ENCODE data around the gene CNTFR.
"Not testable (repeated sequence)": the region's sequence is repeated elsewhere in the genome, so short reads cannot be mapped to it uniquely, and the experiment has no call there.

CNTFR gene

DNA sequence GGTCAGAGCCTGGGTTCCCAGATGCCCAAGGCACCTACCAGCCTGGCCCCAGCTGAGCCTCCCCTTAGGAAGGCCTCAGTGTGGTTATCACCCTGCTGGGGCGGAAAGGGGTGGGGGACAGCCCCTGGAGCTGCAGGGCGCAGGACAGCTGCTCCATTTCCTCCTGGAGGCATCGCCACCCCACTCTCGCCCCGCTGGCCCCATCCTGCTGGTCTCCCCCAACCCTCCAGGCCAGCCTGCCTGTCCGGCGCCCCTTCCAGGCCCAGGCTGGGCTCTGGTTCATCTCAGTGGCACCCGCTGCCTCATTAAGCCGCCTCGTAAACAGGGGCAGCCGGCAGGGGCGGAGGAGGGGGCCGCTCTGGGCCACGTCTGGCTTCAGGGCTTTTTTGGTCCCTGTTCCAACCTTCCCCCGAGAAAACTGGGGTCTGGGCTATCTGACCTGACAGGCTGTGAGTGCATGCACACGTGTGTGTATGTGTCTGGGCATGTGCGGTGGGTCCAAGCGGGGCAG lies 36.0 kb downstream of the CNTFR start:
- DNase-seq: no peak

DNA sequence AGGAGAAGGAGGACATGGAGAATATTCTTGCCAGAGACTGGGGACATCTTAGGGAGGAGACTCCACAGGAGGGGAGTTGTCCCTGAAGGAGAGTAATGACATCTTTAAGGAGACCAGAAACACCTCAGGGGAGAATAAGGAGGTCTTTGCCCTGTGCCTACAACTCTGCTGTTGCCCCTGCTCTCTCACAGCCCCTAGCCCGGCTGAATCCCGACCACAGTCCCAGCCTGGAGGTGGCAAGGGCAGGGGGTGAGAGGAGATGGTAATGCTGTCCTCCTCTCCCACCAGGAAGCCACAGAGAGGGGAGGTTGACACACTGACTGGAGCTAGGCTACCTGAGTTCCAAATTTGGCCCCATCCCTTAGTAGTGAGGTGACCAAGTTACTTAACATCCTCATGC lies 36.5 kb downstream of the CNTFR start:
- no peak for DNase-seq

DNA sequence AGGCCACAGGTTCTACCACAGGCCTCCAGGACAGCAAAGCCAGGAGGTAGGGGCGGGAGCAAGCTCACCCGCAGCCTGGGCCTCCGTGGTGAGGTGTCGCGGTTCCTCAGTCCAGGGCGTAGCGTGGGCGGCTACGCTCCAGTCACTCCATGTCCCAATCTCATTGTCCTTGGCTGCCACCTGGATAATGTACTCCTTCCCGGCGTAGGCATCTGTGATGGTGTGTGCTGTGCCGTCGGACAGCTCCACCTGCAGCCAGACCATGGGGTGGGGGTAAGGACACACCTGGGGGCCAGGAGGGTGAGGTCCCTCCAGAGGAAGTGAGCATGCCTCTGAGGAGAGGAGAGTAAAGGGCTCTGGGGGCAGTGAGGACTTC lies 36.9 kb downstream of the CNTFR start:
- no peak for DNase-seq

GRCh38 chr9:34551751-34552605 lies 37.5 kb downstream of the CNTFR start:
- DNase-seq: no peak

GRCh38 chr9:34550681-34551270 lies 38.7 kb downstream of the CNTFR start:
- DNase-seq: no peak

DNA sequence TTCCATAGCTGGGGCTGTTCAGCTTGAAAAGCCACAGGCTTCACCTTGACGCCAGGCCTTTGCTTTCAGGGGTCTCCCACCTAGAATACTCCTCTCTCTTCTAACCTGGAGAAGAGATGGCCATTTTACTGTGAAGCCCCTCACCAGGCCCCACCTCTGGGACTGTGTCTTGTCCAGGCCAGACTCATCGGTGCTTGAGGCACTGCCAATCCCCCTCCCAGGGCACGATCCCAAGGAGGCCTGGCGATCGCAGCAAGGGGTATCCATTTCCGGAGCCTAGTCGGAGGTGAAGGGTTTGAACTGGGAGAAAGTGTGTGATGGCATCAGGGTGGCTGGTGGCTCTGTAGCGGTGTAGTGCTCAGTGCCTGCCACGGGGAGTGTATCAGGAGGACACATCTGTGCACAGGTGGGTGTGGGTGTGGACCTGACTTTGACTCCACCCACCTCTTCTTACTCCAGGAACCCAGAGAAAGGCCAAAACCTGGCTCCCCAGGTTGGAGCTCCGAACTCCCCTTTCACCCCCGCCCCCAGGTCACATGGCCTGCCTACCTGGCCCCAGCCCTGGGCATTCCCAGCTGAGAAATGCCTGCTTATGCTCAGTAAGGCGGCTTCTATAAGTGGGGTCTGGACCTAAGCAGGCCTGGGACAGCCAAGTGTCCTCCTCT lies 39.4 kb downstream of the CNTFR start:
- DNase-seq: no peak

DNA sequence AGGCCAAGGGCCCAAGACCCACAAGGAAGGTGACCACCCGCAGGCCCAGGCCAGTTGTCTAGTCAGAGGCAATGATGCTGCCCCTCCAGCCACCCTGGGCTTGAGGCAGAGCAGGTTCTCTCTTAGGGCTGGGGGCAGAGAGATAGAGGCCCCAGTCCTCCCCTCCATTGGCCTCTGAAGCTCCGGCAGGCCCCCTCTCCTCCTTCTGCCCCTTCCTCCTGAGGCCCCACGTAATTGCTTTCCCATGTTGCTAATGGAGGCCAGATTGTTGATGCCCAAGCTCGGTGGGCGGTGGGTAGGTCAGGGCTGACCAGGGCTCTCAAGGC lies 40.2 kb downstream of the CNTFR start:
- no peak for DNase-seq

- DNase-seq: no peak
Measured at GRCh38 chr9:34547960-34548611, 41.4 kb downstream of the CNTFR start.

GRCh38 chr9:34546834-34547827 lies 42.4 kb downstream of the CNTFR start:
- DNase-seq: peak; percentile 19

- DNase-seq: no peak
Measured at GRCh38 chr9:34546102-34546833, 43.3 kb downstream of the CNTFR start.

DNA sequence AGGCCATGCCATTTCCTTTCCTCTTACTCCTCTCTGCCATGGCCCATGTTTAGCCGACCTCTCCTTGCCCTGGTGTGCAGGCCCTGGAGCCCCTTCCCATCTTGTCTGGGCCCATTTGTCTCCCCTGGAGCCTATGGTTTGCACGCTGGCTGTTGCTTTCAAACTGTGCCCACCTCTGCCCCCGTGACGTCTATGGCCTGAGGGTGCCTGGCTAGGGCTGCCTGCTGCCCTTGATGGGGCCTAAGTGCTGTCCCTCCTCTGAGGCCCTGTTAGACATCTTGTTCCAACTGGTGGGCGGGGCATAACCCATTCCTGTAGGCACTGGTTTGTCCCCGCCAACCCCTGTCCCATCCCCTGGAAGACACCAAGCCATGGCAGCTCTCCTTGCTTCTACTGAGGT lies 44.0 kb downstream of the CNTFR start:
- DNase-seq: no peak

DNA sequence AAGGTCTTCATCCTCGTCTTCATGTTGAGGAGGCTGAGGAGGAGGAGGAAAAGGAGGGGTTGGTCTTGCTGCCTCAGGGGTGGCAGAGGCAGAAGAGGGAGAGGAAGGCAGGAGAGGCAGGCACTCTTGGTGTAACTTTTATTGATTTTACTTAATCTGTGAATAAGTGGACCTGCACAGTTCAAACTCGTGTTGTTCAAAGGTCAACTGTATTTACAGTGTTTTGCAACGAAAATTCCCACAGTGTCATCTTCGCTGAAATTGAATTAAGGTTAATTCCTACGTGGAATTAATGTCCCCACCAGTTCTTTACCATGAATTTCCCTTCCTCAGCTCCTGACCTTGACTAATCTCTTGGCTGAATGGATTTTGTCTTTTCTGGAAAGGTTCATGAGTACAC lies 45.5 kb downstream of the CNTFR start:
- no peak for DNase-seq

DNA sequence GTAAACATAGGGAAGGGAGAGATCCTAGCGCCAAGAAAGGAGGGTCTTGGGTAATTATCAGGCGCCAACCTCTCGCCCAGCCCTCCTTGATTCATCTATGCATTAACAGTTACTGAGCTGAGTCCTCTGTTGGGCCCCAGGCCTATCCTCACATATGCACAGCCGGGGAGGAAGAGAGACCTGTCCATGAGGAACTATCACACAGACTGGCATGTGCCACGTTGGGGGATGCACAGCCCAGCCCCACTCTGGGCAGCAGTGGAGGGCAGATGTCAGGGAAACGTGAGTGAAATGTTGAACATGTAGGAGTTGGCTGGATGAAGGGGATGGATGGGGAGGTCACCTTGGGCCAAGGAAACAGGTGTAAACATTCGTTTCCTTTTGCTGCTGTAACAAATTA lies 48.0 kb downstream of the CNTFR start:
- DNase-seq: no peak

DNA sequence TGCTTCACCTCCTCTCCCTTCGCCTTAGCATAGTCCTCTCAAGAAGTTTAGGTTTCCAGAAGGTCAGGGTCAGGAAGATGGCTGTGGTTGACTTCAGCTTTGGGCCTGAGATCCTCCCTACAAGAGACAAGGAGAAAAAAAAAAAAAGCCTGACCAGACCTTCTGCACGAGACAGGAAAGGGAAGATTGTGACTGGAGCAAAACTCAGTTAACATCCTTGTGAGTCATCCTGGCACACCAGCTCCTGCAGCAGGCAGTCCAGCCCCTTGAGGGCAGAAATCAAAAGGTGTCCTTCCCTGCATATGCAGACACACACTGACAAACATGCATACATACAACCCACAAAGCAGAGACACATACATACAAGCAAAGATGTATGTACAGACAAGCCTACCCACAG lies 48.7 kb downstream of the CNTFR start:
- no peak for DNase-seq

- DNase-seq: no peak
Measured at GRCh38 chr9:34536685-34537084, 52.8 kb downstream of the CNTFR start.

DNA sequence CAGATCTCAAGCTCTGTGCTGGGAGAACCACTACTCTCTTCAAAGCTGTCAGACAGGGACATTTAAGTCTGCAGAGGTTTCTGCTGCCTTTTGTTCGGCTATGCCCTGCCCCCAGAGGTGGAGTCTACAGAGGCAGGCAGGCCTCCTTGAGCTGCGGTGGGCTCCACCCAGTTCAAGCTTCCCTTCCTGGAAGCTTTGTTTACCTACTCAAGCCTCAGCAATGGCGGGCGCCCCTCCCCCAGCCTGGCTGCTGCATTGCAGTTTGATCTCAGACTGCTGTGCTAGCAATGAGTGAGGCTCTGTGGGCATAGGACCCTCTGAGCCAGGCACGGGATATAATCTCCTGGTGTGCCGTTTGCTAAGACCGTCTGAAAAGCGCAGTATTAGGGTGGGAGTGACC lies 57.5 kb downstream of the CNTFR start:
- not testable (repeated sequence) for DNase-seq

DNA sequence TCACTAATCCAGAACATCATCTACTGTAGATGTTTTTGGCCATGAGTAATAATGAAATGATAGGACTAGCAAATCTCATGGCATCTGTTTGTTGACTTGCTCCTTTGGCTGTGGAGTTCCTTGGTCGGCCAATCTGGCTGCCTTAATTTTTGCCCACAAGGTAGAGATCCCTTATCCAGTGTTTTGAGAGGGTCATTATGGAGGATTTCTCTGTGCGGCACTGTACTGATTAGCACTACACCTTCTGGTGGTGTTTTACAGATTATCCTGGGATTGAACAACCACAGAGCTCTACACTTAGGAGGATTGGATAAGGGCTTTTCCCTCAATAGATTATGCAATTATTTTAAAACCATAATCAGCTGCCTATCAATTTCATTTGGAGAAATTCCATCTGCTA lies 63.5 kb downstream of the CNTFR start:
- DNase-seq: no peak

GRCh38 chr9:34524349-34524748 lies 65.2 kb downstream of the CNTFR start:
- no peak for DNase-seq

- peak; percentile 90 for DNase-seq
Measured at GRCh38 chr9:34522971-34523797, 66.3 kb downstream of the CNTFR start, which contains the start of gene ENHO. Gene ENHO, minus strand, starts transcription at chr9:34522990. Its CDS starts 1,295 bp downstream, at chr9:34521695.

DNA sequence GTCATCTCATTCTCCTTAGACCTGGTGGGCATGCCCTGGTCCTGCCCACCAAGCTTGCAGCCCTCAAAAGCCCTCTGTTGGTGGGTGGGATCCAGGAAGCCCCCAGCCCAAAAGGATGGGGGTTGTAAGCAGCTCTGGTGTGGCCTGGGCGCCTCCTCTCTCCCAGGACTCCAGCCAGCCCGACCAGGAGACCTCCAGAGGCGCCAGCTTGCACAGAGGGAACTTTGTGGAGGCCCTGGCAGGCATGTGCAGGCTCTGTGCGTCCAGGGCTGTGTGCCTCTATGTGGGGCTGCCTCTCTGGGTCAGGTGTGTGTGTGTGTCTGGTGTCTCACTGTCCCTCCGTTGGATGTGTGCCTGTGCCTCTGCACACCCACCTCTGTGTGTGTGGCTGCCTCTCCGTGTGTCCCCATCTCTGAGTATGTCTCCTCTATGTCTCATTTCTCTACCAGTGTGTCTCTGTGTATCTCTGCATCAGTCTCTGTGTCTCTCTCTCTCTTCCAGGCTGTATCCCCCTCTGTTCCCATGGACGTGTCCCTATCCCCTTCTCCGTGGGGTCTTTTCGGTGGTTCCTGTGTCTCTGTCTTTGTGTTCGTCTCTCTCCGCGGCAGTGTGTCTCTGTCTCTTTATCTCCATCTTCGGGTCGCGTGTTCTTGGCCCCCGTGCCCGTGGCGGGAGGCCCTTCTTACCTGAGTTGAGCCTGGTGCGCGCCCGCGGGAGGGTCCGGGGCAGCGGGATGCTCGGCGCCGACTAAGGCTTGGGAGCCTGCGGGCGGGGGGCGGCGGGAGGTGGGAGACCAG lies 67.2 kb downstream of the CNTFR start:
- DNase-seq: no peak

Measured in CD4-positive, alpha-beta T cell treated with Interferon gamma for 1 hour (primary cell).